Endothelial cell of umbilical vein (primary cell): ENCODE results near the gene SH3PXD2A.

Experiments
- EZH2 ChIP-seq: IDR thresholded peaks from 2 replicates; pipeline ENCODE4 v1.6.1; 2012; ENCODE audit warnings: borderline replicate concordance, low read depth, mild to moderate bottlenecking, moderate library complexity, low read length, inconsistent platforms; ENCODE audit not compliant: severe bottlenecking
- FOS ChIP-seq: IDR thresholded peaks from 2 replicates; pipeline ENCODE4 v1.6.1; 2011; ENCODE audit warnings: mild to moderate bottlenecking, low read length, moderate library complexity, borderline replicate concordance; ENCODE audit not compliant: insufficient read depth
- GATA2 ChIP-seq: IDR thresholded peaks from 2 replicates; pipeline ENCODE4 v1.7.0; 2011; ENCODE audit warnings: low read depth, mild to moderate bottlenecking, moderate library complexity, mixed read lengths, low read length; ENCODE audit not compliant: insufficient read length, insufficient read depth
- JUN ChIP-seq: IDR thresholded peaks from 2 replicates; pipeline ENCODE4 v1.6.1; 2011; ENCODE audit warnings: borderline replicate concordance, low read depth; ENCODE audit not compliant: insufficient read length, insufficient read depth
- MYC ChIP-seq: IDR thresholded peaks from one replicate; pipeline ENCODE4 v1.6.1; 2011; ENCODE audit warnings: mild to moderate bottlenecking, low read depth, low read length
- POLR2A ChIP-seq: IDR thresholded peaks from 2 replicates; pipeline ENCODE4 v1.6.1; 2012; ENCODE audit warnings: low read depth, mild to moderate bottlenecking, control low read depth, low read length
- POLR2AphosphoS5 ChIP-seq: IDR thresholded peaks from 2 replicates; pipeline ENCODE4 v1.6.1; 2012; ENCODE audit warnings: low read depth, mild to moderate bottlenecking, control low read depth, low read length, moderate library complexity; ENCODE audit not compliant: insufficient read depth
- TF ChIP-seq, protein P1 (sequence below), 2 donors: IDR thresholded peaks; 1 replicate in 1 of 2; 2 replicates in 1 of 2; pipeline ENCODE4 v1.5.1; 2011; ENCODE audit warnings: low read length in 2 of 2, mild to moderate bottlenecking in 2 of 2, moderate library complexity in 2 of 2, control low read depth in 1 of 2, inconsistent platforms in 1 of 2, low read depth in 1 of 2; ENCODE audit not compliant: insufficient read depth in 1 of 2; ENCODE audit errors: extremely low read depth in 1 of 2
- TF ChIP-seq, protein P2 (sequence below): IDR thresholded peaks from 2 replicates; pipeline ENCODE4 v1.6.1; 2011; ENCODE audit not compliant: insufficient read depth, insufficient read length

DNA sequence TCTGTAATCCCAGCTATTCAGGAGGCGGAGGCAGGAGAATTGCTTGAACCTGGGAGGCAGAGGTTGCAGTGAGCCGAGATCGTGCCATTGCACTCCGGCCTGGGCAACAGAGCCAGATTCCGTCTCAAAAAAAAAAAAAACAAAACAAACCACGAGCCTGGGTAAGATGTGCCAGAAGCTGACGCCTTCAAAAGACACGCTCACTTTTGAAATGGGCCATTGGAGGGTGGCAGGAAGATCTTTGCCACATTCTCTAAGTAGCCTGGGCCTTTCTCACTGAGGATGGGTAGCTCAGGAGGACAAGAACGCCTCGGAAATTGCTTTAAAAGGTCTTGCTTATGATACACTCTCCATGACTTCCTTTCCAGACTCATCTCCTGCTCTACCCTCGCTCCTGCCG, 172.7 kb downstream of the SH3PXD2A start:
- no peak for TF ChIP-seq MYC
- TF ChIP-seq, protein P1, sequence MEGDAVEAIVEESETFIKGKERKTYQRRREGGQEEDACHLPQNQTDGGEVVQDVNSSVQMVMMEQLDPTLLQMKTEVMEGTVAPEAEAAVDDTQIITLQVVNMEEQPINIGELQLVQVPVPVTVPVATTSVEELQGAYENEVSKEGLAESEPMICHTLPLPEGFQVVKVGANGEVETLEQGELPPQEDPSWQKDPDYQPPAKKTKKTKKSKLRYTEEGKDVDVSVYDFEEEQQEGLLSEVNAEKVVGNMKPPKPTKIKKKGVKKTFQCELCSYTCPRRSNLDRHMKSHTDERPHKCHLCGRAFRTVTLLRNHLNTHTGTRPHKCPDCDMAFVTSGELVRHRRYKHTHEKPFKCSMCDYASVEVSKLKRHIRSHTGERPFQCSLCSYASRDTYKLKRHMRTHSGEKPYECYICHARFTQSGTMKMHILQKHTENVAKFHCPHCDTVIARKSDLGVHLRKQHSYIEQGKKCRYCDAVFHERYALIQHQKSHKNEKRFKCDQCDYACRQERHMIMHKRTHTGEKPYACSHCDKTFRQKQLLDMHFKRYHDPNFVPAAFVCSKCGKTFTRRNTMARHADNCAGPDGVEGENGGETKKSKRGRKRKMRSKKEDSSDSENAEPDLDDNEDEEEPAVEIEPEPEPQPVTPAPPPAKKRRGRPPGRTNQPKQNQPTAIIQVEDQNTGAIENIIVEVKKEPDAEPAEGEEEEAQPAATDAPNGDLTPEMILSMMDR (IDR thresholded peaks at IDR 0.05; ENCODE audit: extremely low read depth in 1 of 2, insufficient read depth in 1 of 2, low read depth in 1 of 2, low read length in 2 of 2): no peak
- TF ChIP-seq EZH2: no peak
- no peak for TF ChIP-seq FOS
- no peak for TF ChIP-seq GATA2
- TF ChIP-seq POLR2A: no peak
- no peak for TF ChIP-seq POLR2AphosphoS5
- TF ChIP-seq, protein P2, sequence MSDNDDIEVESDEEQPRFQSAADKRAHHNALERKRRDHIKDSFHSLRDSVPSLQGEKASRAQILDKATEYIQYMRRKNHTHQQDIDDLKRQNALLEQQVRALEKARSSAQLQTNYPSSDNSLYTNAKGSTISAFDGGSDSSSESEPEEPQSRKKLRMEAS: no peak
- TF ChIP-seq JUN: no peak
